HG02610 (cell line): ENCODE measurements around the gene STXBP6.
"Not testable (repeated sequence)": the region's sequence is repeated elsewhere in the genome, so short reads cannot be mapped to it uniquely, and the experiment has no call there.

Experiments used
- ATAC-seq: cut with Tn5 transposase; IDR thresholded peaks from one replicate; pipeline ENCODE4 v1.9.1; 2021; ENCODE audit warnings: mild to moderate bottlenecking, moderate library complexity; ENCODE audit not compliant: unreplicated experiment

STXBP6 gene

GRCh38 chr14:24839617-24840203 is 210.2 kb downstream of the STXBP6 start:
- no peak for ATAC-seq

GRCh38 chr14:24838945-24839616 is 210.9 kb downstream of the STXBP6 start:
- ATAC-seq: no peak

- ATAC-seq: no peak
Observed at GRCh38 chr14:24837280-24838046, 212.5 kb downstream of the STXBP6 start.

GRCh38 chr14:24836324-24836723 is 213.6 kb downstream of the STXBP6 start:
- not testable (repeated sequence) for ATAC-seq

- no peak for ATAC-seq
Observed at GRCh38 chr14:24834956-24835355, 215.0 kb downstream of the STXBP6 start.

- ATAC-seq: no peak
Observed at GRCh38 chr14:24833385-24833784, 216.6 kb downstream of the STXBP6 start.

- no peak for ATAC-seq
Observed at GRCh38 chr14:24831677-24832076, 218.3 kb downstream of the STXBP6 start.

GRCh38 chr14:24829862-24830261 is 220.1 kb downstream of the STXBP6 start:
- ATAC-seq: no peak

GRCh38 chr14:24828486-24828885 is 221.5 kb downstream of the STXBP6 start:
- ATAC-seq: no peak

- no peak for ATAC-seq
Observed at GRCh38 chr14:24826390-24826789, 223.6 kb downstream of the STXBP6 start.

- no peak for ATAC-seq
Observed at GRCh38 chr14:24820616-24821015, 229.3 kb downstream of the STXBP6 start.

- no peak for ATAC-seq
Observed at GRCh38 chr14:24818823-24819341, 231.1 kb downstream of the STXBP6 start.

GRCh38 chr14:24818058-24818822 is 231.7 kb downstream of the STXBP6 start:
- ATAC-seq: no peak

- no peak for ATAC-seq
Observed at GRCh38 chr14:24817212-24818057, 232.5 kb downstream of the STXBP6 start.

GRCh38 chr14:24816929-24817211 is 233.1 kb downstream of the STXBP6 start:
- ATAC-seq: no peak

GRCh38 chr14:24816011-24816928 is 233.7 kb downstream of the STXBP6 start:
- ATAC-seq: no peak

- no peak for ATAC-seq
Observed at GRCh38 chr14:24815543-24815942, 234.4 kb downstream of the STXBP6 start.

- ATAC-seq: no peak
Observed at GRCh38 chr14:24814944-24815343, 235.0 kb downstream of the STXBP6 start.

GRCh38 chr14:24814346-24814745 is 235.6 kb downstream of the STXBP6 start:
- no peak for ATAC-seq
